Smooth muscle cell (in vitro differentiated cells): ENCODE data around the gene PVR. TPM values are rescaled to one million over a fixed set of nuclear protein-coding genes. Genes with fewer than 3 reads are reported as not detected.
"Not testable (repeated sequence)": the region's sequence is repeated elsewhere in the genome, so short reads cannot be mapped to it uniquely, and the experiment has no call there.

Experiments
- DNase-seq: peaks from one replicate; lab custom pipeline; 2025; ENCODE audit not compliant: unreplicated experiment; lab: John Stamatoyannopoulos, UW
- H2AFZ ChIP-seq: fragments of 200-600 bp; sonication (generic); 2 replicates; pipeline ENCODE4 v1.6.0; 2016; ENCODE audit warnings: antibody characterized with exemption, low read depth, mild to moderate bottlenecking
- H3F3A ChIP-seq: fragments of 200-600 bp; sonication (generic); 2 replicates; pipeline ENCODE4 v1.6.0; 2017; ENCODE audit warnings: antibody characterized with exemption, low read depth
- H3K27ac ChIP-seq: fragments of 200-600 bp; sonication (generic); 2 replicates; pipeline ENCODE4 v1.5.1; 2016; ENCODE audit warnings: low read depth, mild to moderate bottlenecking
- H3K27me3 ChIP-seq: fragments of 200-600 bp; sonication (generic); 2 replicates; pipeline ENCODE4 v1.6.1; 2016; ENCODE audit warnings: low read depth, mild to moderate bottlenecking
- H3K36me3 ChIP-seq: fragments of 200-600 bp; sonication (generic); 2 replicates; pipeline ENCODE4 v1.5.1; 2016; ENCODE audit warnings: low read depth
- H3K4me1 ChIP-seq: fragments of 200-600 bp; sonication (generic); 2 replicates; pipeline ENCODE4 v1.5.1; 2016; ENCODE audit warnings: low read depth
- H3K4me2 ChIP-seq: fragments of 200-600 bp; sonication (generic); 2 replicates; pipeline ENCODE4 v1.6.0; 2016; ENCODE audit warnings: mild to moderate bottlenecking
- H3K4me3 ChIP-seq: fragments of 200-600 bp; sonication (generic); 2 replicates; pipeline ENCODE4 v1.5.1; 2016; ENCODE audit warnings: mild to moderate bottlenecking
- H3K79me2 ChIP-seq: fragments of 200-600 bp; sonication (generic); 2 replicates; pipeline ENCODE4 v1.6.0; 2016; ENCODE audit warnings: low read depth, mild to moderate bottlenecking
- H3K9ac ChIP-seq: fragments of 200-600 bp; sonication (generic); 2 replicates; pipeline ENCODE4 v1.6.0; 2016; ENCODE audit warnings: low read depth
- H3K9me3 ChIP-seq: fragments of 200-600 bp; sonication (generic); replicated peaks from 2 replicates; pipeline ENCODE4 v1.5.1; 2016; ENCODE audit warnings: low read depth
- H4K20me1 ChIP-seq: fragments of 200-600 bp; sonication (generic); 2 replicates; pipeline ENCODE4 v1.6.0; 2016; ENCODE audit warnings: low read depth
- WGBS: methylation state at CpG from one replicate; pipeline ENCODE4 v1.1.7; 2016; ENCODE audit warnings: low lambda C conversion rate; 5-methylcytosine and 5-hydroxymethylcytosine counted together
- polyA plus RNA-seq: library from polyadenylated mRNA; unstranded; fragments of >200 nt; fragmentation: Nextera tagmentation; extraction: Ambion mirVana; gene quantifications from 2 replicates; pipeline ENCODE4 v1.2.1, GENCODE V29; 2016
- total RNA-seq: library from RNA; depleted of rRNA; stranded (reverse); fragments of >200 nt; gene quantifications from 2 replicates; pipeline ENCODE4 v1.2.3, GENCODE V29; 2014
- TF ChIP-seq, protein P1 (sequence below): fragments of 200-600 bp; sonication (generic); IDR thresholded peaks from 2 replicates; pipeline ENCODE4 v1.5.1; 2017; ENCODE audit warnings: borderline replicate concordance, mild to moderate bottlenecking, antibody characterized with exemption; ENCODE audit not compliant: insufficient read depth, poor library complexity, severe bottlenecking

Gene PVR
- total and polyA plus RNA-seq, 2 experiments from 2014 or later = 25.4 to 35.0 TPM

DNA sequence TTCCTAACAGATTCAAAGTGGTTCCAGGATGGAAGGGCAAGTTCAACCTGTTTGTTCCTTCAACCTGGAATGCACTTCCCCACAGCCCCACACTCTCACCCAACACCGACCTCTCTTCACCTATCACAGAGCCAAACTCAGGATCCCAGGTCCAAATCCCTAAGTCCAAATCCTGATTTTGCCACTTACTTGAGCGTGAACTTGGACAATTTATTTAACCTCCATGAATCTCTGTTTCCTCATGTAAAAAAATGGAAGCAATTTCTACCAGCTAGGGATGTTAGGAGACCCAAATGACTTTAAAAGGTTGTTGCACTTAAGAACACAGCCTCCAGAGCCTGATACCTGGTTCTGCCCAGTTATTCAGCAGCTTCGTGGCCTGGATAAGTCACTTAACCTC is 35.8 kb upstream of the PVR start:
- no peak for DNase-seq
- no peaks in the 10 kb centered on the region for H3K79me2 ChIP-seq
- no peak overlapping the region for H3K9ac ChIP-seq

DNA sequence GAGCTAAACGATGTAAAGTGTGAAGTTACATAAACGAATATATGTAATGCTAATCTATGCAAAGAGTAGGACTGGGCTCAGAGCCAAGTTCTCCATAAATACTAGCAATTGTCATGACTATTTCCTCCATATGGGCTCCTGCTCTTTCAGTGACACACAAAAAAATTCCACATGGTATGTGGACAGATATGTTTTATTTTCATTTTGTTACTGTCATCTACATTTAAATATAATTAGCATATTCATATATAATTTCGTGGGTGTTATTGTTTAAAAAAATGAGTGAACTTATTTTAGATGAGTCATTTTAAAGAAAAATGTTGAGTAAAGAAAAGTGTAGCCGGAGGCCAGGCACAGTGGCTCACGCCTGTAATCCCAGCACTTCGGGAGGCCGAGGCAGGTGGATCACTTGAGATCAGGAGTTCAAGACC is 35.3 kb upstream of the PVR start:
- H3K9ac ChIP-seq = no peak overlapping the region
- H4K20me1 ChIP-seq = no peaks in the 10 kb centered on the region
- no peak for DNase-seq
- H3K9me3 ChIP-seq = no peaks in the 10 kb centered on the region
- H3F3A ChIP-seq = no peaks in the 10 kb centered on the region
- 76% methylated on average over 7 of the region's 7 CpGs for WGBS
- H3K36me3 ChIP-seq = no peaks in the 10 kb centered on the region
- H3K4me2 ChIP-seq = no peak overlapping the region
- H3K27me3 ChIP-seq = no peaks in the 10 kb centered on the region
- no peaks in the 10 kb centered on the region for H3K79me2 ChIP-seq
- H3K27ac ChIP-seq = no peak overlapping the region
- H3K4me3 ChIP-seq = no peak overlapping the region
- H2AFZ ChIP-seq = no peak overlapping the region
- TF ChIP-seq, protein P1, sequence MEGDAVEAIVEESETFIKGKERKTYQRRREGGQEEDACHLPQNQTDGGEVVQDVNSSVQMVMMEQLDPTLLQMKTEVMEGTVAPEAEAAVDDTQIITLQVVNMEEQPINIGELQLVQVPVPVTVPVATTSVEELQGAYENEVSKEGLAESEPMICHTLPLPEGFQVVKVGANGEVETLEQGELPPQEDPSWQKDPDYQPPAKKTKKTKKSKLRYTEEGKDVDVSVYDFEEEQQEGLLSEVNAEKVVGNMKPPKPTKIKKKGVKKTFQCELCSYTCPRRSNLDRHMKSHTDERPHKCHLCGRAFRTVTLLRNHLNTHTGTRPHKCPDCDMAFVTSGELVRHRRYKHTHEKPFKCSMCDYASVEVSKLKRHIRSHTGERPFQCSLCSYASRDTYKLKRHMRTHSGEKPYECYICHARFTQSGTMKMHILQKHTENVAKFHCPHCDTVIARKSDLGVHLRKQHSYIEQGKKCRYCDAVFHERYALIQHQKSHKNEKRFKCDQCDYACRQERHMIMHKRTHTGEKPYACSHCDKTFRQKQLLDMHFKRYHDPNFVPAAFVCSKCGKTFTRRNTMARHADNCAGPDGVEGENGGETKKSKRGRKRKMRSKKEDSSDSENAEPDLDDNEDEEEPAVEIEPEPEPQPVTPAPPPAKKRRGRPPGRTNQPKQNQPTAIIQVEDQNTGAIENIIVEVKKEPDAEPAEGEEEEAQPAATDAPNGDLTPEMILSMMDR = no peak
- H3K4me1 ChIP-seq = no peaks in the 10 kb centered on the region

More for the DNA sequence above, 35.8 kb upstream of the PVR start:
- H3K4me3 ChIP-seq = no peak overlapping the region
- no peak overlapping the region for H3K27ac ChIP-seq
- no peaks in the 10 kb centered on the region for H3K9me3 ChIP-seq
- no peaks in the 10 kb centered on the region for H3K27me3 ChIP-seq
- TF ChIP-seq, protein P1 = no peak
- H3K4me1 ChIP-seq = no peaks in the 10 kb centered on the region
- H3F3A ChIP-seq = no peaks in the 10 kb centered on the region
- H3K36me3 ChIP-seq = no peaks in the 10 kb centered on the region
- H3K4me2 ChIP-seq = no peak overlapping the region
- H4K20me1 ChIP-seq = no peaks in the 10 kb centered on the region
- WGBS = 83% methylated on average over 3 of the region's 3 CpGs
- no peak overlapping the region for H2AFZ ChIP-seq

DNA sequence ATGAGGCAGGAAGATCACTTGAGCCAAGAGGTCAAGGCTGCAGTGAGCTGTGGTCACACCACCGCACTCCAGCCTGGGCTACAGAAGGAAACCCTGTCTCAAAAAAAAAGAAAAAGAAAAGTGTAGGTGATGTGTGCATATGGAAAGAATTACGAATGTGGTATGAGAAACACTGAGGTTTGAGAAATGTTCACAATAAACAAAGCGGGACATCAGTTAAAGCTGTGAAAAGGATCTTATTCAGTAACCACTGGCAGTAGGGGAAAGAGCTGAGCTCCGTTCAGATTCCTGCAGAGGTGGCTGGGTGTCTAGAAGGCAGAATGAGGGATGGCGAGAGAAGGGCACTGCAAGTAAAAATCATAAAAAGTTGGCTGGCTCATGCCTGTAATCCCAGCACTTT is 34.5 kb upstream of the PVR start:
- WGBS = 82% methylated on average over 5 of the region's 5 CpGs
- no peak overlapping the region for H3K4me2 ChIP-seq
- no peak for DNase-seq

DNA sequence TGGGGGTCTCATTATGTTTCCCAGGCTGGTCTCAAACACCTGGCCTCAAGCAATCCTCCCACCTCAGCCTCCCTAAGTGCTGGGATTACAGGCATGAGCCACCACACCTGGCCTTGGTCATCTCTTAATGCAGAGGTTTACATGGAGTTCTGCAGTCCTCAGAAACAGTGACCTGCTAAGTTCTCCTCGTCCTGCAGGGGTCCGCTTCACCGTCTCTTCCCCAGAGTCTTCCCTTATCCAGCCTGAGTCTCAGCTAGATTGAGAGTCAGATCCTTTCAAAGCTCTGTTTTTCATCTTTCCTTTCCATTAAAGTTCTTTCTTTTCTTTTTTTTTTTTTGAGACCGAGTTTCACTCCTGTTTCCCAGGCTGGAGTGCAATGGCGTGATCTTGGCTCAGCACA is 33.2 kb upstream of the PVR start:
- not testable (repeated sequence) for H3F3A ChIP-seq, H3K4me2 ChIP-seq, H3K27me3 ChIP-seq, H3K4me3 ChIP-seq, H3K9ac ChIP-seq, H4K20me1 ChIP-seq, H3K9me3 ChIP-seq, DNase-seq, H2AFZ ChIP-seq, H3K36me3 ChIP-seq, H3K79me2 ChIP-seq, H3K4me1 ChIP-seq, H3K27ac ChIP-seq
- 69% methylated on average over 5 of the region's 5 CpGs for WGBS

More for the DNA sequence above, 34.5 kb upstream of the PVR start:
- TF ChIP-seq, protein P1 = no peak
- H4K20me1 ChIP-seq = no peaks in the 10 kb centered on the region
- no peak overlapping the region for H3K4me3 ChIP-seq
- no peaks in the 10 kb centered on the region for H3F3A ChIP-seq
- no peak overlapping the region for H2AFZ ChIP-seq
- H3K27me3 ChIP-seq = no peaks in the 10 kb centered on the region
- H3K79me2 ChIP-seq = no peaks in the 10 kb centered on the region
- no peaks in the 10 kb centered on the region for H3K36me3 ChIP-seq
- H3K9ac ChIP-seq = no peak overlapping the region
- H3K4me1 ChIP-seq = no peaks in the 10 kb centered on the region
- no peak overlapping the region for H3K27ac ChIP-seq
- H3K9me3 ChIP-seq = no peaks in the 10 kb centered on the region
